ENCODE data around the gene COMMD3. TPM values are rescaled to one million over a fixed set of nuclear protein-coding genes. Genes with fewer than 3 reads are reported as not detected.

COMMD3 gene
- total RNA-seq, 1 donor from 2014 or later, result 44.8 TPM

DNA sequence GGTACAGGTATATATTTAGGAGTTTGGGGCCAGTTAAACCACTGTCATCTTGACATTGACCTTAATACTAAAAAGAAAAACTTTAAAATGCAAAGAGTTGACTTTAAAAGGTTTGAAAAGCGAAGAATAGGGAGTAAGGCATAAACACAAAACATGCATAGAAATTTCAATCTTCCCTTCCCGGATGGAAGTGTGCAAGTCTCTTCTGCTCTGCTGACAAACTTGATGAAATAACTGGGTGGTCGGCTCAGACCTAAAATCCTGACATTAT is 25.7 kb downstream of the COMMD3 start:
- peaks cover 88% of the 10 kb centered on the region for H3K27me3 ChIP-seq
- H3K9me3 ChIP-seq, result no peaks in the 10 kb centered on the region
- no peak overlapping the region for H3K27ac ChIP-seq
- peaks cover 3% of the 10 kb centered on the region for H3K4me1 ChIP-seq
- intact Hi-C loops (cut with DNase I), result no loop called here
- no peak for TF ChIP-seq CTCF (IDR thresholded peaks at IDR 0.05)
- no peaks in the 10 kb centered on the region for H3K36me3 ChIP-seq
- ATAC-seq (no peak), DNase-seq (no peak)
- H3K4me3 ChIP-seq, result no peak overlapping the region

DNA sequence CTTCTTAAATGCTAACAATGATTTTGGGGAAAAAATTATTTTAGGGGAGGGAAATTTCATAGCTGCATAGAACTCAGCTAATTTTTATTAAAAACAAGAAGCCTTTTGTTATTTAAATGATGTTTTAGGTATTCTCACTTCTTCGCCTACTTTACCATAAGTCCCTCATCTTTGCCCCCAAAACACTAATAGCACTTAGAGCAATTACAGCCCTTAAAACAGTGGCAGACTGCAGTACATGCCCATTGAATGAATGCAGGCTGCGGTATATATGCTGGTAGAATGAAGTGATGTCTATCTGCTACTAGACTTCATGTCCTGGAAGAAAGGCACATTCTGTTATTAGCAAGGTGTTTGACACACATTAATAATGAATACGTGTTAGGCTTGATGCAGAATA is 26.2 kb downstream of the COMMD3 start:
- Histone ChIP-seq H3K36me3 (no peaks in the 10 kb centered on the region), H3K4me1 (peaks cover 3% of the 10 kb centered on the region), H3K9me3 (no peaks in the 10 kb centered on the region), H3K4me3 (no peak overlapping the region), H3K27me3 (peaks cover 88% of the 10 kb centered on the region), H3K27ac (no peak overlapping the region)
- DNase-seq, result no peak
- ATAC-seq, result no peak
- intact Hi-C loops (cut with DNase I), result no loop called here
- no peak for TF ChIP-seq CTCF (IDR thresholded peaks at IDR 0.05)

DNA sequence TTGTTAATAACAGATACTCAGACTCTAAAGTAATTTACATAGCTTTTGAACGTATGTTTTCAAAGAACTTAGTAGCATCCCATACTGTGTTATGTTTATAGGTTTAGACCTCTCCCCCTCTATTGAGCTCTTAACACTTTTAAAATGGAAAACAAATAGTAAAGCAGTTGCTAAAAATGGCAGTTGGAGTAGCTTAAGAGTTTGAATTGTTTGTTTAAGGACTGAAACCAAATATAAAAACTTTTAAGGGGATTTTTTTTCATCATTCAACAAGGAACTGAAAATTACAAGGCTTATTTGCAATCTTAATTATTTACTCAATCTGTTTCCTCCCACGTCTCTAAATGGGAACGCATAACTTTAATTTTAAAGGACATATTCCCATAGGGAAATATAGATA is 27.5 kb downstream of the COMMD3 start:
- Histone ChIP-seq H3K36me3 (no peaks in the 10 kb centered on the region), H3K9me3 (no peaks in the 10 kb centered on the region), H3K27ac (no peak overlapping the region), H3K4me1 (peaks cover 3% of the 10 kb centered on the region), H3K27me3 (peaks cover 88% of the 10 kb centered on the region), H3K4me3 (no peak overlapping the region)
- DNase-seq (no peak), ATAC-seq (no peak)
- TF ChIP-seq CTCF (IDR thresholded peaks at IDR 0.05), result no peak
- intact Hi-C loops (cut with DNase I), result no loop called here

DNA sequence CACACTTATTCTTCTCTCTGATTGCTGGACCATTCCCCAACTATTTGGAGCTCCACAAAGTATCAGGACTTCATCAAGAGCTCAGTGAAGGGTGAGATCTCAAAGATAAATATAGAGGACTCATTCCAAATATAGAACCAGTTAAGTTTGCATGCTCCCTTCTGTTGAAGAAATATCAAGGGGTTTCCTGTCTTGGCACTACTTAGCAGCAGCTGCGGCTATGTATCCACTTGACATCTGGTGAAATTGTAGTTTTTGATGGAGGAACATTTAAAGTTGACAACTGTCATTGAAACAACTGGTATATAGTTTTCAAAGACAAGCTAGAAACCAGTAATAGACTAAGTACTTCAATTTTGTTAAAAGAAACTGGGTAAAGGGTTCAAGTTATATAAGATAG is 28.1 kb downstream of the COMMD3 start:
- no peak for TF ChIP-seq CTCF (IDR thresholded peaks at IDR 0.05)
- Histone ChIP-seq H3K9me3 (no peaks in the 10 kb centered on the region), H3K4me1 (peaks cover 3% of the 10 kb centered on the region), H3K4me3 (no peak overlapping the region), H3K27me3 (peaks cover 85% of the 10 kb centered on the region), H3K36me3 (no peaks in the 10 kb centered on the region), H3K27ac (no peak overlapping the region)
- ATAC-seq (no peak), DNase-seq (no peak)
- intact Hi-C loops (cut with DNase I), result no loop called here

DNA sequence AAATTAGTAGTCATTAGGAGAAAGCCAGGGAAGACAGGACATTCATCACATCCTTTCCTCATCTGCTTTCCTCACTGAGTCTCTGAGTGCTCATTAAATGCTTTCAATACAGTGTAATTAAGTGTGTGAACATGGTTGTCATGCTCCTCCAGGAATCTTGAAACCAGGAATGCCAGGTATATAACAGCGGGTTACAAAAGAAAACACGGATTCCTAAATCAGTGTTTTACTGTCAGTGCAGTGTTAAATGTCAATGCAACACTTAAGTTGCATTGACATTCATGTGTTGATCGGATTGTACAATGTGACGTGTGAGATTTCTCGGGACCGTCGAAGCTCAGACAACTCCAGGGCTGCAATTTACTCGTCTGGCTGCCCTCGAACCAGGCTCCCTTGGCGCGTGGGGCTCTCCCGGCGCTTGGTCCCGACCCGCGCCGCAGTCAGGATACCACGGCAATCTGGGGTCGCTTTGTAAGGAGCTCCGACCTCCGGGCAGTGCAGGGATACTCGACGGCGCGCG is 28.7 kb downstream of the COMMD3 start:
- intact Hi-C loops (cut with DNase I), result no loop called here
- peaks cover 1% of the 10 kb centered on the region for H3K4me1 ChIP-seq
- ATAC-seq, result no peak
- no peak overlapping the region for H3K27ac ChIP-seq
- no peak for DNase-seq
- no peaks in the 10 kb centered on the region for H3K9me3 ChIP-seq
- H3K36me3 ChIP-seq, result no peaks in the 10 kb centered on the region
- H3K27me3 ChIP-seq, result peaks cover 86% of the 10 kb centered on the region
- no peak for TF ChIP-seq CTCF (IDR thresholded peaks at IDR 0.05)
- H3K4me3 ChIP-seq, result peak overlapping the region; percentile 28

Data from upper lobe of right lung (tissue), 1 donor.